ENCODE results near the gene RAI14.
"Not testable (repeated sequence)": the region's sequence is repeated elsewhere in the genome, so short reads cannot be mapped to it uniquely, and the experiment has no call there.

RAI14 gene

DNA sequence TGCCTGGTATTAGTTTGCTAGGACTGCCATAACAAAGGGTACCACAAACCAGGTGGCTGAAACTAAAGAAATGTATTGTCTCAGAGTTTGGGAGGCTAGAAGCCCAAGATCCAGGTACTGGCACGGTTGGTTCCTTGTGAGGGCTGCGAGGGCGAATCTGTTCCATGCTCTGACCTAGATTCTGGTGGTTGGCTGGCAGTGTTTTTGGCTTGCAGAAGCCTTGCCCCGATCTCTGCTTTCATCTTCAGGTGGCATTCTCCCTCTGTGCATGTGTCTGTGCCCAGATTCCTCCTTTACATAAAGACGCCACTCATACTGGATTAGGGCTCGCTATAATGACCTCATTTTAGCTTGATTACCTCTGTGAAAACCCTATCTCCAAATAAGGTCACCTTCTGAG, 36.7 kb downstream of the RAI14 start:
- WGBS, result 93% methylated on average over 6 of the region's 6 CpGs
- Histone ChIP-seq H3K9me3 (ENCODE audit: insufficient read depth, low read depth, low read length) (no peaks in the 10 kb centered on the region), H3K27me3 (ENCODE audit: insufficient read depth, low read length) (no peaks in the 10 kb centered on the region), H3K4me1 (ENCODE audit: insufficient read depth, low read length) (peaks cover 12% of the 10 kb centered on the region), H3K4me3 (ENCODE audit: low read length) (no peak overlapping the region), H3K9ac (ENCODE audit: low read depth, low read length) (no peak overlapping the region), H3K36me3 (ENCODE audit: insufficient read depth, low read length) (peaks cover 44% of the 10 kb centered on the region), H3K27ac (ENCODE audit: low read depth, low read length) (no peak overlapping the region)

DNA sequence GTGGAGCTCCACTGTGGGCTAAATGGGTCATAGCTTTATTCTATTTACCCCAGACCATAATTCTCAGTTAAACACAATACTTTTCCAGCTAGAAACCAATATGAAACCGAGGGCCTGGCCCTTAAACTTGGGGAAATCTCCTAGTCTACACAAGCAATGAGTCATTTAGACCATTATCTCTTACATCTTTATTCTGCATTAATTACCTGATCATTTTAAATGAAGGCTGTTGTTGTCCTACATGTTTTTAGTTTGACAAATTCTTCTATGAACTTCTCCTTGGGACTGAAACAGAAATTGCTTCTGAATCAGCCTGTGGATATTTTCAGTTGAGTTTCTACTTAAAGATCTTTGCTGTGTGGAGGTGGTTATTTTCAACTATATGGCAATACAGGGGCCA, 37.9 kb downstream of the RAI14 start:
- Histone ChIP-seq H3K4me3 (ENCODE audit: low read length) (no peak overlapping the region), H3K4me1 (ENCODE audit: insufficient read depth, low read length) (peaks cover 21% of the 10 kb centered on the region), H3K9ac (ENCODE audit: low read depth, low read length) (no peak overlapping the region)

GRCh38 chr5:34694685-34695084, 38.6 kb downstream of the RAI14 start:
- Histone ChIP-seq H3K9ac (ENCODE audit: low read depth, low read length) (no peak overlapping the region), H3K27me3 (ENCODE audit: insufficient read depth, low read length) (no peaks in the 10 kb centered on the region), H3K36me3 (ENCODE audit: insufficient read depth, low read length) (peaks cover 26% of the 10 kb centered on the region), H3K4me3 (ENCODE audit: low read length) (no peak overlapping the region), H3K27ac (ENCODE audit: low read depth, low read length) (no peak overlapping the region), H3K9me3 (ENCODE audit: insufficient read depth, low read depth, low read length) (no peaks in the 10 kb centered on the region), H3K4me1 (ENCODE audit: insufficient read depth, low read length) (peaks cover 28% of the 10 kb centered on the region)
- whole genome bisulfite sequencing, result 97% methylated on average over 4 of the region's 4 CpGs

More for the DNA sequence above, 37.9 kb downstream of the RAI14 start:
- H3K27me3 ChIP-seq (ENCODE audit: insufficient read depth, low read length), result no peaks in the 10 kb centered on the region
- H3K9me3 ChIP-seq (ENCODE audit: insufficient read depth, low read depth, low read length), result no peaks in the 10 kb centered on the region
- no peak overlapping the region for H3K27ac ChIP-seq (ENCODE audit: low read depth, low read length)
- 91% methylated on average over 1 of the region's 1 CpG for WGBS
- H3K36me3 ChIP-seq (ENCODE audit: insufficient read depth, low read length), result peaks cover 31% of the 10 kb centered on the region

DNA sequence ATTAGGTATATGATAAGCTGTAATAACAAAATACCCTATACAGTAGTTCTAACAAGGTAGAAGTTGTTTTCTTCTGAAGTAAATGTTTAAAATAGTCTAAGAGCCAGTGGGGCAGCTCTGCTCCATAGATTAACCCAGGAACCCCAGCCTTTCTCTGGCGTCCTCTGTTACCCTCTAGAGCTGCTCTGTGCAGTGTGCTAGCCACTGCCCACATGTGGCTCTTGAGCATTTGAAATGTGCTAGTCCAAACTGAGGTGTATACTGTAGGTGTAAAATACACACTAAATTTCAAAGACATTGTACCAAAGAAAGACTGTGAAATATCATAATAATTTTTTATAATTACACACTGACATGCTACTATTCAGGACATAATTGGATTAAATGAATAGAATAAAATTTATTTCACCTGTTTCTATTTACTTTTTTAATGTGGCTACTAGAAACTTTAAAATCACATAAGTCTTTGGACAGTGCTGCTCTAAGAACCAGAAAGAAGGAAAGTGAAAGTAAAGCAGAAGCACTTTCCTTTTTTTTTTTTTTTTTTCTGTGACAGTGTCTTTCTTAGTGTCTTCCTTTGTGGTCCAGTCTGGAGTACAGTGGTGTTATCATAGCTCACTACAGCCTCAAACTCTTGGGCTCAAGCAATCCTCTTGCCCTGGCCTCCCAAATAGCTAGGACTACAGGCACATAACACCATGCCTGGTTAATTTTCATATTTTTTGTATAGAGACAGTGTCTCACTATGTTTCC, 39.3 kb downstream of the RAI14 start:
- Histone ChIP-seq H3K9me3 (ENCODE audit: insufficient read depth, low read depth, low read length) (no peaks in the 10 kb centered on the region), H3K9ac (ENCODE audit: low read depth, low read length) (no peak overlapping the region), H3K4me3 (ENCODE audit: low read length) (no peak overlapping the region), H3K27me3 (ENCODE audit: insufficient read depth, low read length) (no peaks in the 10 kb centered on the region), H3K36me3 (ENCODE audit: insufficient read depth, low read length) (peaks cover 19% of the 10 kb centered on the region), H3K4me1 (ENCODE audit: insufficient read depth, low read length) (peaks cover 29% of the 10 kb centered on the region), H3K27ac (ENCODE audit: low read depth, low read length) (no peak overlapping the region)
- 96% methylated on average over 1 of the region's 1 CpG for WGBS

- Histone ChIP-seq H3K27me3 (ENCODE audit: insufficient read depth, low read length) (no peaks in the 10 kb centered on the region), H3K36me3 (ENCODE audit: insufficient read depth, low read length) (peaks cover 14% of the 10 kb centered on the region)
Measured at GRCh38 chr5:34697308-34698108, 41.4 kb downstream of the RAI14 start.

DNA sequence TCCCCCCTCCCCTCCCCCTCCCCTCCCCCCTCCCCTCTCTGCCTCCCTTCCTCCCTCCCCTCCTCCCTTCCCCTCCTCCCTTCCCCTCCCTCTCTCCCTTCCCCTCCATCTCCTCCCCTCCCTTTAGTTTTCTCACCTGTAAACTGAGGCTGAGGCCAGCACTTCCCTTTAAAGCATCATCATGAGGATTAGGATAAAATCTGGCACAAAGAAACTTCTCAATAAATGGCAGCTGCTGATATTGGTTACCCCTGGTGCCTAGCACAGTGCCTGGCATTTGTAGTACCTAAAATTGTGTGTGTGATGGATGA, 41.9 kb downstream of the RAI14 start:
- Histone ChIP-seq H3K9me3 (ENCODE audit: insufficient read depth, low read depth, low read length) (no peaks in the 10 kb centered on the region), H3K4me1 (ENCODE audit: insufficient read depth, low read length) (peaks cover 42% of the 10 kb centered on the region), H3K27me3 (ENCODE audit: insufficient read depth, low read length) (no peaks in the 10 kb centered on the region), H3K9ac (ENCODE audit: low read depth, low read length) (no peak overlapping the region), H3K27ac (ENCODE audit: low read depth, low read length) (no peak overlapping the region), H3K36me3 (ENCODE audit: insufficient read depth, low read length) (peaks cover 9% of the 10 kb centered on the region), H3K4me3 (ENCODE audit: low read length) (no peak overlapping the region)

More at GRCh38 chr5:34697308-34698108, 41.4 kb downstream of the RAI14 start:
- 96% methylated on average over 3 of the region's 3 CpGs for WGBS
- Histone ChIP-seq H3K27ac (ENCODE audit: low read depth, low read length) (no peak overlapping the region), H3K9me3 (ENCODE audit: insufficient read depth, low read depth, low read length) (no peaks in the 10 kb centered on the region), H3K9ac (ENCODE audit: low read depth, low read length) (no peak overlapping the region), H3K4me1 (ENCODE audit: insufficient read depth, low read length) (peaks cover 40% of the 10 kb centered on the region), H3K4me3 (ENCODE audit: low read length) (no peak overlapping the region)

GRCh38 chr5:34698754-34699153, 42.6 kb downstream of the RAI14 start:
- no peaks in the 10 kb centered on the region for H3K27me3 ChIP-seq (ENCODE audit: insufficient read depth, low read length)
- H3K36me3 ChIP-seq (ENCODE audit: insufficient read depth, low read length), result peaks cover 2% of the 10 kb centered on the region; the same call in 1 of the 2 replicates
- 81% methylated on average over 6 of the region's 6 CpGs for WGBS
- H3K27ac ChIP-seq (ENCODE audit: low read depth, low read length), result peak overlapping the region; percentile 0; the same call in 1 of the 2 replicates
- H3K9ac ChIP-seq (ENCODE audit: low read depth, low read length), result no peak overlapping the region
- no peak overlapping the region for H3K4me3 ChIP-seq (ENCODE audit: low read length)
- peaks cover 49% of the 10 kb centered on the region for H3K4me1 ChIP-seq (ENCODE audit: insufficient read depth, low read length)
- no peaks in the 10 kb centered on the region for H3K9me3 ChIP-seq (ENCODE audit: insufficient read depth, low read depth, low read length)

DNA sequence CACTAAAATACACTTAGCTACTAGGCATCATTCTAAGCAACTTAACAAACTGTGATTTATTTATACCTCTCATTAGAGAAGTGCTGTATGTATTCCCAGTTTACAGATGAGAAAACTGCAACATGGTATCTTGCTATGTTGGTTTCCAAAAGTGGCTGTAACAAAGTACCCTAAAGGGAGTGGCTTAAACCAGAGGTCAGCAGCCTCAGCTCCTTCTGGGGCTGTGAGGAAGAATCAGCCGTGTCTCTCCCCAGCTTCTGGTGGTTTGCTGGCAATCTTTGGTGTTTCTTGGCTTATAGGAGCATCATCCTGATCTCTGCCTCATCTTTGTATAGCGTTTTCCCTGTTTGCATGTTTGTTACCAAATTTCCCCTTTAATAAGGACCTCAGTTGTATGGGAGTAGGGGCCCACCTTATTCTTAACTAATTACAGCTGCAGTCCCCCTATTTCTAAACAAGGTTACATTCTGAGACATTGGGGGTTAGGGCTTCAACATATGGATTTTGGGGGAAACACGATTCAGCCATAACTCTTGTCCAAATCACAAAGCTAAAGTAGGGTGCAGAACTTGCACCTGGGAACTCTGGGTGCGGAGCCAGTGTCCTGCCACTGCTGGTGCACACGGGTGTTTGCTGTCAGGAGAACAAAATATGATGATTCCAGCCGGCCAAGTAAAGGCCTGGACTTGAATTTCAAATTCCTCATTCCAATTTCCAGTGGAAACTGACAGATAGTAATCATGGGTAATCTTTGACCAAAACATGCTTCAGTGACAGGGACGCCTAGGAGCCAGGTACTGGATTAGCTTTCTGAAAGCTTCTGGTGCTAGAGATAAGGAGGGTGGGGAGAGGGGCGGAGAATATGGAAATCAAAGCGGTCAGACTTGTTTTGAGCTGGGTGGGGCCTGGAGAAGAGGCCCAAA, 43.3 kb downstream of the RAI14 start:
- Histone ChIP-seq H3K27me3 (ENCODE audit: insufficient read depth, low read length) (no peaks in the 10 kb centered on the region), H3K4me1 (ENCODE audit: insufficient read depth, low read length) (peaks cover 56% of the 10 kb centered on the region), H3K9ac (ENCODE audit: low read depth, low read length) (no peak overlapping the region; the same call in 1 of the 2 replicates), H3K27ac (ENCODE audit: low read depth, low read length) (peak overlapping the region; percentile 39; the same call in 1 of the 2 replicates), H3K9me3 (ENCODE audit: insufficient read depth, low read depth, low read length) (no peaks in the 10 kb centered on the region), H3K4me3 (ENCODE audit: low read length) (no peak overlapping the region), H3K36me3 (ENCODE audit: insufficient read depth, low read length) (no peaks in the 10 kb centered on the region; the same call in 1 of the 2 replicates)
- WGBS, result 61% methylated on average over 9 of the region's 9 CpGs

DNA sequence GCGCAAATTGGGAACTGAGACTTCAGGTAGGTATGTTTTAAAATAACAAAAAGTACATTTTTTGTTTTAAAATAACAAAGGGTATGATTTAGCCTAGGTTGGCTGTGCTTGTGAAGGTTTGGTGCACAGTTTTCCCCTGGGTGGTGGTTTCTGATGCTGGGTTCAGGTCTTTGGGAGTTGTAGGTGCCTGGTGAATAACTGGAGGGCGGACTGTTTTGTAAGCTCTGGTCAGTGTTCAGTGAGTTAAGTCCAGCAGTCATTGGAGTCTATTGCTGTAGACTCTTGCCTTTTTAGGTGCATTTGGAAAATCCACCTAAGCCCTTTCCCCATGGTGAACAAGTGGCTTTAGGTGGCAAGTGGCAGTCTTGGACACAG, 43.9 kb downstream of the RAI14 start:
- 0 out of 2 replicates have a peak overlapping the region, but pooled peaks have one; percentile 14 for H3K4me3 ChIP-seq (ENCODE audit: low read length)
- H3K36me3 ChIP-seq (ENCODE audit: insufficient read depth, low read length), result no peaks in the 10 kb centered on the region; the same call in 1 of the 2 replicates
- 58% methylated on average over 2 of the region's 2 CpGs for WGBS
- no peak overlapping the region; the same call in 1 of the 2 replicates for H3K9ac ChIP-seq (ENCODE audit: low read depth, low read length)
- no peak overlapping the region for H3K27ac ChIP-seq (ENCODE audit: low read depth, low read length)
- no peaks in the 10 kb centered on the region for H3K27me3 ChIP-seq (ENCODE audit: insufficient read depth, low read length)
- peaks cover 62% of the 10 kb centered on the region for H3K4me1 ChIP-seq (ENCODE audit: insufficient read depth, low read length)
- H3K9me3 ChIP-seq (ENCODE audit: insufficient read depth, low read depth, low read length), result no peaks in the 10 kb centered on the region

GRCh38 chr5:34701442-34701841, 45.3 kb downstream of the RAI14 start:
- not testable (repeated sequence) for H3K36me3 ChIP-seq (ENCODE audit: insufficient read depth, low read length); H3K27me3 ChIP-seq (ENCODE audit: insufficient read depth, low read length); H3K27ac ChIP-seq (ENCODE audit: low read depth, low read length); H3K9me3 ChIP-seq (ENCODE audit: insufficient read depth, low read depth, low read length); H3K9ac ChIP-seq (ENCODE audit: low read depth, low read length); H3K4me3 ChIP-seq (ENCODE audit: low read length)
- H3K4me1 ChIP-seq (ENCODE audit: insufficient read depth, low read length), result peaks cover 66% of the 10 kb centered on the region
- 90% methylated on average over 2 of the region's 2 CpGs for WGBS

All from HUES64 (cell line).